ENCODE results near the gene ITGA2B. TPM values are rescaled to one million over a fixed set of nuclear protein-coding genes. Genes with fewer than 3 reads are reported as not detected.

Gene ITGA2B
- total RNA-seq, 1 experiment from 2014 or later: 8.3 TPM

DNA sequence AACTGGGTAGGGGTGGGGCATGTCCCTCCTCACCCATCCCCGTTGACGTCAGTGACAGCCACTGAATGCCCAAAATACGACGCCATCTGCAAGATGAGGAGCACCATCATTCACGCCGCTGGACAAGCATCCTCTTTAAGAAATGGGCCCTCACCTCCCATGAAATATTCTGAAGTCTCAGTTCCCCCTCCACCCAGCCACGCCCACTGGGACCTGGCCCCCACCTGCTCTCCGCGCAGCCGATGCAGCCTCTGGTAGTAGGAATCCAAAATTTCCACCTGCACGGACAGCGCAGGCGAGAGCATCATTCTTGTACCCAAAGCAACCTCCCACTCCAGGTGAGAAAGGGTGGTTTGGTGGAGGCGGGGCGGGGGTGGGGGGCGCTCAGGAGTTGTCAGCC lies 5.6 kb downstream of the ITGA2B start:
- no peak overlapping the region for H3K27ac Mint-ChIP-seq
- H2BK15ac ChIP-seq (ENCODE audit: low read depth, low read length): no peak overlapping the region
- H4K5ac ChIP-seq (ENCODE audit: insufficient read length, low read depth, low read length): no peak overlapping the region
- H3K18ac ChIP-seq (ENCODE audit: insufficient read length, low read depth, low read length): no peak overlapping the region
- no peak overlapping the region for H3K4ac ChIP-seq (ENCODE audit: low read depth, low read length)
- no peaks in the 10 kb centered on the region for H3K9me3 ChIP-seq (ENCODE audit: control insufficient read depth, low read depth, low read length)
- no peaks in the 10 kb centered on the region for H3K79me2 ChIP-seq (ENCODE audit: insufficient read depth, low read length)
- no peak overlapping the region for H4K8ac ChIP-seq (replicated peaks; ENCODE audit: insufficient read length, low read depth, low read length)
- no peak overlapping the region for H3K23ac ChIP-seq (ENCODE audit: insufficient read length, low read depth, low read length)
- H3K9me3 Mint-ChIP-seq: no peaks in the 10 kb centered on the region
- peaks cover 16% of the 10 kb centered on the region for H3K23me2 ChIP-seq (ENCODE audit: insufficient read length, low read depth, low read length, poor library complexity, severe bottlenecking)
- H3K79me1 ChIP-seq (ENCODE audit: insufficient read depth, low read depth, low read length, poor library complexity, severe bottlenecking): no peaks in the 10 kb centered on the region
- H2AK5ac ChIP-seq (ENCODE audit: insufficient read length, low read length): no peak overlapping the region
- H3K56ac ChIP-seq (ENCODE audit: insufficient read length, low read depth, low read length): no peak overlapping the region
- H3K36me3 Mint-ChIP-seq (ENCODE audit: insufficient read depth in 1 of 3, low read depth in 3 of 3): no peaks in the 10 kb centered on the region
- no peak overlapping the region for H3K27ac ChIP-seq (ENCODE audit: insufficient read length, low read depth, low read length)
- no peak overlapping the region for H2BK20ac ChIP-seq (ENCODE audit: low read depth, low read length, poor library complexity, severe bottlenecking)
- no peak overlapping the region for H4K91ac ChIP-seq (ENCODE audit: insufficient read length, low read depth, low read length)
- H2BK5ac ChIP-seq (ENCODE audit: insufficient read length, low read length): no peak overlapping the region
- no peak for DNase-seq
- H3K27me3 ChIP-seq (ENCODE audit: insufficient read depth, low read length): peaks cover 14% of the 10 kb centered on the region; the same call in 1 of the 2 replicates
- TF ChIP-seq, protein P1, sequence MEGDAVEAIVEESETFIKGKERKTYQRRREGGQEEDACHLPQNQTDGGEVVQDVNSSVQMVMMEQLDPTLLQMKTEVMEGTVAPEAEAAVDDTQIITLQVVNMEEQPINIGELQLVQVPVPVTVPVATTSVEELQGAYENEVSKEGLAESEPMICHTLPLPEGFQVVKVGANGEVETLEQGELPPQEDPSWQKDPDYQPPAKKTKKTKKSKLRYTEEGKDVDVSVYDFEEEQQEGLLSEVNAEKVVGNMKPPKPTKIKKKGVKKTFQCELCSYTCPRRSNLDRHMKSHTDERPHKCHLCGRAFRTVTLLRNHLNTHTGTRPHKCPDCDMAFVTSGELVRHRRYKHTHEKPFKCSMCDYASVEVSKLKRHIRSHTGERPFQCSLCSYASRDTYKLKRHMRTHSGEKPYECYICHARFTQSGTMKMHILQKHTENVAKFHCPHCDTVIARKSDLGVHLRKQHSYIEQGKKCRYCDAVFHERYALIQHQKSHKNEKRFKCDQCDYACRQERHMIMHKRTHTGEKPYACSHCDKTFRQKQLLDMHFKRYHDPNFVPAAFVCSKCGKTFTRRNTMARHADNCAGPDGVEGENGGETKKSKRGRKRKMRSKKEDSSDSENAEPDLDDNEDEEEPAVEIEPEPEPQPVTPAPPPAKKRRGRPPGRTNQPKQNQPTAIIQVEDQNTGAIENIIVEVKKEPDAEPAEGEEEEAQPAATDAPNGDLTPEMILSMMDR (conservative IDR thresholded peaks at IDR 0.05): no peak
- no peak overlapping the region for H2BK12ac ChIP-seq (ENCODE audit: insufficient read length, low read depth, low read length)
- H3K27me3 Mint-ChIP-seq (ENCODE audit: low read depth): peaks cover 53% of the 10 kb centered on the region
- H3T11ph ChIP-seq (ENCODE audit: low read length): no peak overlapping the region
- no peak overlapping the region for H2AFZ ChIP-seq (ENCODE audit: low read length)
- no peak overlapping the region for H3K9ac ChIP-seq (ENCODE audit: extremely low read depth, insufficient read length, low read length)
- no peak overlapping the region for H3K14ac ChIP-seq (ENCODE audit: insufficient read depth, low read length)
- H3K4me3 Mint-ChIP-seq: peak overlapping the region in 1 of 2 experiments; percentile 12; a peak in 1 of 5 replicates
- no peak overlapping the region for H2BK120ac ChIP-seq (ENCODE audit: low read depth, low read length, poor library complexity, severe bottlenecking)
- H3K4me2 ChIP-seq (ENCODE audit: insufficient read depth, insufficient read length, low read length): no peak overlapping the region
- WGBS (ENCODE audit: extremely low coverage, insufficient read length, low lambda C conversion rate): no CpG with 5 or more reads among the region's 16 CpGs
- H4K20me1 ChIP-seq (ENCODE audit: control insufficient read depth, insufficient read depth, insufficient read length): no peaks in the 10 kb centered on the region
- peaks cover 11 to 20% of the 10 kb centered on the region in 2 experiments for H3K4me1 Mint-ChIP-seq
- H3K4me1 ChIP-seq (ENCODE audit: insufficient read depth, low read length): no peaks in the 10 kb centered on the region; the same call in 1 of the 2 replicates

Measured in H9 (cell line).